HEK293 (cell line): ENCODE data around the gene SDC3.

Source experiments
- CTCF ChIA-PET: fragments of 350-600 bp; formaldehyde crosslinking; extraction: SDS; loops from one replicate; lab custom pipeline; 2021; ENCODE audit warnings: antibody characterized with exemption; lab: Yijun Ruan, JAX
- POLR2A ChIA-PET: fragments of 300-600 bp; formaldehyde crosslinking; extraction: SDS; loops from one replicate; lab custom pipeline; 2020; ENCODE audit warnings: antibody characterized with exemption, inconsistent platforms; lab: Yijun Ruan, JAX
- H3K27ac ChIP-seq: fragments of 200-500 bp; sonication (Bioruptor generic); 2 replicates; pipeline ENCODE4 v1.5.1; 2014; ENCODE audit warnings: low read depth, low read length, control low read depth, inconsistent platforms; ENCODE audit errors: extremely low read depth
- H3K36me3 ChIP-seq, 2 experiments: fragments of 200-500 bp in 1 of 2; sonication (Bioruptor generic) in 1 of 2; 1 replicate in 1 of 2; 2 replicates in 1 of 2; pipeline ENCODE4 v1.5.1; 2014 to 2017; ENCODE audit warnings: inconsistent platforms in 2 of 2, low read length in 2 of 2; ENCODE audit not compliant: control insufficient read depth in 2 of 2, insufficient read depth in 1 of 2
- H3K4me1 ChIP-seq: fragments of 200-500 bp; sonication (Bioruptor generic); 2 replicates; pipeline ENCODE4 v1.5.1; 2014; ENCODE audit warnings: mild to moderate bottlenecking, low read length, inconsistent platforms; ENCODE audit not compliant: control insufficient read depth, insufficient read depth
- H3K4me3 ChIP-seq: 2 replicates; pipeline ENCODE4 v1.5.1; 2011; ENCODE audit warnings: low read depth, mild to moderate bottlenecking, control low read depth, low read length, moderate library complexity
- H3K9me3 ChIP-seq: fragments of 200-500 bp; sonication (Bioruptor generic); 2 replicates; pipeline ENCODE4 v1.5.1; 2014; ENCODE audit warnings: low read depth, low read length, inconsistent platforms; ENCODE audit not compliant: control insufficient read depth, insufficient read depth
- EGR2 ChIP-seq: fragments of 450-650 bp; formaldehyde crosslinking; IDR thresholded peaks from 2 replicates; pipeline ENCODE4 v1.5.1; 2016; ENCODE audit warnings: low read depth, missing biosample characterization, missing genetic modification characterization
- GLI2 ChIP-seq: fragments of 450-650 bp; formaldehyde crosslinking; IDR thresholded peaks from 2 replicates; pipeline ENCODE4; 2017; ENCODE audit warnings: missing biosample characterization, missing genetic modification characterization, low read depth, borderline replicate concordance
- GLIS1 ChIP-seq: fragments of 450-650 bp; formaldehyde crosslinking; IDR thresholded peaks from 2 replicates; pipeline ENCODE4 v1.5.1; 2016; ENCODE audit warnings: missing biosample characterization, missing genetic modification characterization
- PATZ1 ChIP-seq: fragments of 450-650 bp; formaldehyde crosslinking; IDR thresholded peaks from 2 replicates; pipeline ENCODE4 v1.5.1; 2016; ENCODE audit warnings: missing biosample characterization, missing genetic modification characterization
- PRDM1 ChIP-seq: fragments of 450-650 bp; formaldehyde crosslinking; IDR thresholded peaks from 2 replicates; pipeline ENCODE4; 2016; ENCODE audit warnings: missing biosample characterization, missing genetic modification characterization
- SETDB1 ChIP-seq: IDR thresholded peaks from one replicate; pipeline ENCODE4 v1.6.1; 2017; ENCODE audit warnings: mild to moderate bottlenecking, low read length, moderate library complexity, mixed read lengths; ENCODE audit not compliant: insufficient read length
- ZBTB20 ChIP-seq: fragments of 450-650 bp; formaldehyde crosslinking; IDR thresholded peaks from 2 replicates; pipeline ENCODE4 v1.5.1; 2016; ENCODE audit warnings: missing biosample characterization, missing genetic modification characterization
- ZBTB44 ChIP-seq: fragments of 450-650 bp; IDR thresholded peaks from 2 replicates; pipeline ENCODE4 v1.5.1; 2018; ENCODE audit warnings: missing biosample characterization, mild to moderate bottlenecking, missing genetic modification characterization
- ZBTB8A ChIP-seq: fragments of 450-650 bp; formaldehyde crosslinking; IDR thresholded peaks from 2 replicates; pipeline ENCODE4 v1.5.1; 2016; ENCODE audit warnings: missing biosample characterization, missing genetic modification characterization
- ZFHX2 ChIP-seq: fragments of 450-650 bp; formaldehyde crosslinking; conservative IDR thresholded peaks from 2 replicates; pipeline ENCODE4 v1.5.1; 2016; ENCODE audit warnings: missing biosample characterization, missing genetic modification characterization
- ZFP3 ChIP-seq: fragments of 450-650 bp; formaldehyde crosslinking; IDR thresholded peaks from 2 replicates; pipeline ENCODE4 v1.5.1; 2016; ENCODE audit warnings: low read depth, missing biosample characterization, missing genetic modification characterization
- ZNF223 ChIP-seq: fragments of 450-650 bp; formaldehyde crosslinking; IDR thresholded peaks from 2 replicates; pipeline ENCODE4 v1.5.1; 2016; ENCODE audit warnings: missing biosample characterization, missing genetic modification characterization
- ZNF23 ChIP-seq: fragments of 450-650 bp; formaldehyde crosslinking; IDR thresholded peaks from 2 replicates; pipeline ENCODE4 v1.5.1; 2016; ENCODE audit warnings: missing biosample characterization, missing genetic modification characterization, borderline replicate concordance
- ZNF26 ChIP-seq: fragments of 450-650 bp; formaldehyde crosslinking; IDR thresholded peaks from 2 replicates; pipeline ENCODE4 v1.5.1; 2016; ENCODE audit warnings: missing biosample characterization, missing genetic modification characterization
- ZNF341 ChIP-seq: fragments of 450-650 bp; formaldehyde crosslinking; IDR thresholded peaks from 2 replicates; pipeline ENCODE4; 2016; ENCODE audit warnings: low read depth, missing biosample characterization, missing genetic modification characterization
- ZNF391 ChIP-seq: fragments of 450-650 bp; formaldehyde crosslinking; IDR thresholded peaks from 2 replicates; pipeline ENCODE4 v1.5.1; 2016; ENCODE audit warnings: low read depth, missing biosample characterization, missing genetic modification characterization, borderline replicate concordance
- ZNF513 ChIP-seq: fragments of 450-650 bp; IDR thresholded peaks from 2 replicates; pipeline ENCODE4 v1.5.1; 2018; ENCODE audit warnings: missing biosample characterization, missing genetic modification characterization
- ZNF529 ChIP-seq: fragments of 450-650 bp; formaldehyde crosslinking; IDR thresholded peaks from 2 replicates; pipeline ENCODE4 v1.5.1; 2017; ENCODE audit warnings: missing genetic modification characterization, missing biosample characterization; ENCODE audit not compliant: insufficient replicate concordance
- ZNF549 ChIP-seq: fragments of 450-650 bp; IDR thresholded peaks from 2 replicates; pipeline ENCODE4 v1.5.1; 2018; ENCODE audit warnings: missing biosample characterization, missing genetic modification characterization, mild to moderate bottlenecking, inconsistent platforms, moderate library complexity
- ZNF701 ChIP-seq: fragments of 450-650 bp; formaldehyde crosslinking; IDR thresholded peaks from 2 replicates; pipeline ENCODE4 v1.5.1; 2016; ENCODE audit warnings: missing biosample characterization, missing genetic modification characterization
- ZNF777 ChIP-seq: fragments of 450-650 bp; formaldehyde crosslinking; IDR thresholded peaks from 2 replicates; pipeline ENCODE4 v1.5.1; 2017; ENCODE audit warnings: missing biosample characterization, missing genetic modification characterization, borderline replicate concordance
- ZSCAN4 ChIP-seq: fragments of 450-650 bp; formaldehyde crosslinking; IDR thresholded peaks from 2 replicates; pipeline ENCODE4 v1.5.1; 2017; ENCODE audit warnings: missing biosample characterization, missing genetic modification characterization
- ZSCAN5A ChIP-seq: fragments of 450-650 bp; formaldehyde crosslinking; IDR thresholded peaks from 2 replicates; pipeline ENCODE4 v1.5.1; 2016; ENCODE audit warnings: missing biosample characterization, missing genetic modification characterization

The SDC3 gene

GRCh38 chr1:30895382-30895943 is 13.1 kb downstream of the SDC3 start (continued):
- TF ChIP-seq GLI2, result no peak
- no peak for TF ChIP-seq ZNF223
- TF ChIP-seq ZNF23, result no peak
- no peak for TF ChIP-seq ZSCAN5A (tag by site-specific recombination)
- TF ChIP-seq ZNF529, result no peak
- TF ChIP-seq ZNF549 (tag by site-specific recombination), result no peak
- no peak for TF ChIP-seq ZNF391 (tag by site-specific recombination)

- Histone ChIP-seq H3K9me3 (no peaks in the 10 kb centered on the region), H3K4me1 (peaks cover 2% of the 10 kb centered on the region; the same call in 1 of the 2 replicates), H3K27ac (no peak overlapping the region), H3K36me3 (no peaks in the 10 kb centered on the region; a peak in 1 of 3 replicates), H3K4me3 (no peak overlapping the region)
- CTCF ChIA-PET, result no interaction called here
- POLR2A ChIA-PET, result no interaction called here
- TF ChIP-seq ZFHX2 (tag by site-specific recombination) (peak; percentile 100), ZBTB20 (0 out of 2 replicates have a peak, but pooled peaks have one; percentile 2), ZNF701 (tag by site-specific recombination) (no peak), ZNF26 (no peak), PATZ1 (peak; percentile 33; the same call in 1 of the 2 replicates), PRDM1 (peak; percentile 82), EGR2 (tag by site-specific recombination) (peak; percentile 100)
Observed at GRCh38 chr1:30894508-30894973, 14.0 kb downstream of the SDC3 start.

GRCh38 chr1:30893776-30894507 is 14.6 kb downstream of the SDC3 start:
- no peak overlapping the region for H3K4me3 ChIP-seq
- no peak overlapping the region for H3K27ac ChIP-seq
- no peaks in the 10 kb centered on the region; a peak in 1 of 3 replicates for H3K36me3 ChIP-seq
- peaks cover 2% of the 10 kb centered on the region; the same call in 1 of the 2 replicates for H3K4me1 ChIP-seq
- H3K9me3 ChIP-seq, result no peaks in the 10 kb centered on the region
- ChIA-PET POLR2A (no interaction called here), CTCF (no interaction called here)
- TF ChIP-seq ZNF341 (no peak), ZNF777 (tag by site-specific recombination) (no peak), ZBTB20 (0 out of 2 replicates have a peak, but pooled peaks have one; percentile 1), ZNF513 (tag by site-specific recombination) (no peak), ZNF701 (tag by site-specific recombination) (no peak), GLIS1 (tag by site-specific recombination) (no peak), ZSCAN4 (tag by site-specific recombination) (peak; percentile 94), ZBTB8A (tag by site-specific recombination) (no peak), ZFP3 (tag by site-specific recombination) (no peak), SETDB1 (no peak), ZBTB44 (tag by site-specific recombination) (no peak), EGR2 (tag by site-specific recombination) (peak; percentile 100)
